ENCODE measurements around the gene CABP7. TPM values are rescaled to one million over a fixed set of nuclear protein-coding genes. Genes with fewer than 3 reads are reported as not detected.
A peak's percentile ranks its signal among the peaks of the same experiment; 100 is the strongest.

The CABP7 gene
- total and polyA plus RNA-seq, 2 of the 13 experiments (the other 11 are each of a cell fraction or from before 2014, with no cell fraction given) = 0.08 TPM; not detected in 1

- TF ChIP-seq ZBTB7A (CRISPR knock-in tag; IDR thresholded peaks at IDR 0.05) = 0 out of 2 replicates have a peak, but pooled peaks have one; percentile 18
- peak; percentile 21; the same call in 1 of the 2 replicates for TF ChIP-seq SP5 (CRISPR knock-in tag; IDR thresholded peaks at IDR 0.05; ENCODE audit: borderline replicate concordance, low read depth)
- no peak for TF ChIP-seq HNRNPH1 (optimal IDR thresholded peaks at IDR 0.05; ENCODE audit: low read depth, low read length)
- TF ChIP-seq ZNF761 (CRISPR knock-in tag; conservative IDR thresholded peaks at IDR 0.05) = no peak
- no peak for TF ChIP-seq MNT (IDR thresholded peaks at IDR 0.05)
- TF ChIP-seq RFXANK (CRISPR knock-in tag; IDR thresholded peaks at IDR 0.05) = no peak
- no peak for TF ChIP-seq ZNF576 (CRISPR knock-in tag; IDR thresholded peaks at IDR 0.05)
- TF ChIP-seq GFI1 (CRISPR knock-in tag; IDR thresholded peaks at IDR 0.05; ENCODE audit: borderline replicate concordance) = no peak
- TF ChIP-seq NCOA1 (CRISPR knock-in tag; IDR thresholded peaks at IDR 0.05) = no peak
- TF ChIP-seq TCF7 (IDR thresholded peaks at IDR 0.05; ENCODE audit: low read depth) = peak; percentile 85
Observed at GRCh38 chr22:29704528-29705285, 15.1 kb upstream of the CABP7 start (continued).

- DNase-seq (ENCODE audit: low spot score) (no peak), ATAC-seq (no peak), FAIRE-seq (no peak)
- Histone ChIP-seq H3K27me3 (ENCODE audit: control insufficient read depth in 1 of 2, insufficient read depth in 2 of 2, low read length in 2 of 2) (peaks cover 10 to 53% of the 10 kb centered on the region in 2 experiments), H3K9ac (ENCODE audit: insufficient read depth, low read depth, low read length) (no peak overlapping the region), H3K79me2 (ENCODE audit: insufficient read depth, low read length) (no peaks in the 10 kb centered on the region), H3K4me1 (ENCODE audit: insufficient read depth, low read length) (peaks cover 43% of the 10 kb centered on the region), H3K4me3 (replicated peaks in 1 of 3; ENCODE audit: insufficient read depth in 1 of 3, low read depth in 2 of 3, low read length in 3 of 3) (no peak overlapping the region), H3K27ac (ENCODE audit: extremely low read length, insufficient read depth, low read length) (no peak overlapping the region), H3K36me3 (replicated peaks in 1 of 2; ENCODE audit: control insufficient read depth in 1 of 2, insufficient read depth in 2 of 2, low read length in 2 of 2) (no peaks in the 10 kb centered on the region), H3K9me3 (ENCODE audit: low read length) (no peaks in the 10 kb centered on the region), H3K4me2 (ENCODE audit: low read depth, low read length) (no peak overlapping the region), H2AFZ (ENCODE audit: low read length) (no peak overlapping the region), H4K20me1 (ENCODE audit: insufficient read depth, low read length) (no peaks in the 10 kb centered on the region)
- BruUV-seq (replicated peaks) = no TSS peak
- ChIA-PET CTCF (ENCODE audit: low intra/inter-chr PET ratio, low total read pairs) (no interaction called here), POLR2A (no interaction called here)
- intact Hi-C loops (cut with micrococcal nuclease; ENCODE audit: unreplicated experiment) (no loop called here), in situ Hi-C loops (cut with HindIII; ENCODE audit: extremely low pct_ligation_motif_present, low pct_unique_long_range_greater_than_20kb) (loop anchor here (10.0 kb wide), 1 partner anchor 379 kb away; the partner anchor contains the start of gene HORMAD2)
- WGBS (ENCODE audit: low lambda C conversion rate) = no CpG with 5 or more reads among the region's 7 CpGs
- TF ChIP-seq TFE3 (CRISPR knock-in tag; IDR thresholded peaks at IDR 0.05) (no peak), ZNF484 (CRISPR knock-in tag; IDR thresholded peaks at IDR 0.05; ENCODE audit: borderline replicate concordance, low read depth) (no peak), ARNT (IDR thresholded peaks at IDR 0.05) (no peak), SRSF4 (IDR thresholded peaks at IDR 0.05; ENCODE audit: low read depth, low read length, poor library complexity, severe bottlenecking) (no peak), EP300 (IDR thresholded peaks at IDR 0.05; ENCODE audit: low read depth in 2 of 2, low read length in 2 of 2) (no peak), EP300 (CRISPR knock-in tag; IDR thresholded peaks at IDR 0.05; ENCODE audit: borderline replicate concordance) (no peak), ZBTB33 (CRISPR knock-in tag; IDR thresholded peaks at IDR 0.05) (no peak)
Observed at GRCh38 chr22:29705651-29706050, 14.2 kb upstream of the CABP7 start.
